SJCRH30 (cell line): ENCODE data around the gene MSANTD3. TPM values are rescaled to one million over a fixed set of nuclear protein-coding genes. Genes with fewer than 3 reads are reported as not detected.

Source experiments
- DNase-seq, 2 experiments: peaks; one replicate each; pipeline ENCODE4 v3.0.0-alpha.2; 2015 to 2020
- H3K27ac ChIP-seq: fragments of 250-450 bp; sonication (Bioruptor Pico); 2 replicates; pipeline ENCODE4 v1.5.1; 2020; ENCODE audit warnings: mild to moderate bottlenecking, moderate library complexity
- H3K27me3 ChIP-seq: fragments of 250-450 bp; sonication (Bioruptor Pico); 2 replicates; pipeline ENCODE4 v1.5.1; 2020; ENCODE audit warnings: mild to moderate bottlenecking, moderate library complexity
- H3K36me3 ChIP-seq: fragments of 250-450 bp; sonication (Bioruptor Pico); 2 replicates; pipeline ENCODE4 v1.5.1; 2020; ENCODE audit warnings: mild to moderate bottlenecking, moderate library complexity
- H3K4me1 ChIP-seq: fragments of 250-450 bp; sonication (Bioruptor Pico); 2 replicates; pipeline ENCODE4 v1.5.1; 2020; ENCODE audit warnings: mild to moderate bottlenecking, moderate library complexity
- H3K4me3 ChIP-seq: fragments of 250-450 bp; sonication (Bioruptor Pico); 2 replicates; pipeline ENCODE4 v1.5.1; 2020; ENCODE audit warnings: mild to moderate bottlenecking, moderate library complexity
- H3K9me3 ChIP-seq: fragments of 250-450 bp; sonication (Bioruptor Pico); replicated peaks from 2 replicates; pipeline ENCODE4 v1.5.1; 2020; ENCODE audit warnings: mild to moderate bottlenecking, moderate library complexity
- total RNA-seq: library from RNA; depleted of rRNA; stranded (reverse); fragments of >200 nt; shearing (Covaris generic); gene quantifications from 2 replicates; pipeline ENCODE4 v1.2.3, GENCODE V29; 2014

MSANTD3 gene
- total RNA-seq, 1 experiment from 2014 or later = 63.9 TPM

DNA sequence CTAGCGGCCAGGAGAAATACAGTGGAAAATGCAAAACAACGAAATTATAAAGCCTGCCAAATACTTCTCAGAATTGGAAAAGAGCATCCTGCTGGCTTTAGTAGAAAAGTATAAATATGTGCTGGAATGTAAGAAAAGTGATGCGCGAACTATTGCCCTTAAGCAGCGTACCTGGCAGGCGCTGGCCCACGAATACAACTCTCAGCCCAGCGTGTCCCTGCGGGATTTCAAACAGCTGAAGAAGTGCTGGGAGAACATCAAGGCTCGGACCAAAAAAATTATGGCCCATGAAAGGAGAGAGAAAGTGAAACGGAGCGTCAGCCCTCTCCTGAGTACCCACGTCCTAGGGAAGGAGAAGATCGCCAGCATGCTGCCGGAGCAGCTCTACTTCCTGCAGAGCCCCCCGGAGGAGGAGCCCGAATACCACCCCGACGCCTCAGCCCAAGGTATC lies 15.0 kb downstream of the MSANTD3 start:
- no peaks in the 10 kb centered on the region for H3K27me3 ChIP-seq
- no peak overlapping the region for H3K27ac ChIP-seq
- no peaks in the 10 kb centered on the region for H3K9me3 ChIP-seq
- H3K4me3 ChIP-seq = no peak overlapping the region
- peaks cover 7% of the 10 kb centered on the region for H3K4me1 ChIP-seq
- peaks cover 41% of the 10 kb centered on the region for H3K36me3 ChIP-seq
- DNase-seq = no peak

- peaks cover 7% of the 10 kb centered on the region for H3K4me1 ChIP-seq
- H3K4me3 ChIP-seq = no peak overlapping the region
- peaks cover 53% of the 10 kb centered on the region for H3K36me3 ChIP-seq
- no peak overlapping the region for H3K27ac ChIP-seq
- no peak for DNase-seq
- H3K9me3 ChIP-seq = no peaks in the 10 kb centered on the region
- no peaks in the 10 kb centered on the region for H3K27me3 ChIP-seq
Measured at GRCh38 chr9:100443781-100444768, 17.1 kb downstream of the MSANTD3 start.

- peaks cover under 1% of the 10 kb centered on the region; the same call in 1 of the 2 replicates for H3K4me1 ChIP-seq
- H3K4me3 ChIP-seq = no peak overlapping the region
- H3K27ac ChIP-seq = no peak overlapping the region
- no peak for DNase-seq
- H3K9me3 ChIP-seq = no peaks in the 10 kb centered on the region
- peaks cover 60% of the 10 kb centered on the region for H3K36me3 ChIP-seq
- no peaks in the 10 kb centered on the region for H3K27me3 ChIP-seq
Measured at GRCh38 chr9:100445161-100445902, 18.4 kb downstream of the MSANTD3 start.

DNA sequence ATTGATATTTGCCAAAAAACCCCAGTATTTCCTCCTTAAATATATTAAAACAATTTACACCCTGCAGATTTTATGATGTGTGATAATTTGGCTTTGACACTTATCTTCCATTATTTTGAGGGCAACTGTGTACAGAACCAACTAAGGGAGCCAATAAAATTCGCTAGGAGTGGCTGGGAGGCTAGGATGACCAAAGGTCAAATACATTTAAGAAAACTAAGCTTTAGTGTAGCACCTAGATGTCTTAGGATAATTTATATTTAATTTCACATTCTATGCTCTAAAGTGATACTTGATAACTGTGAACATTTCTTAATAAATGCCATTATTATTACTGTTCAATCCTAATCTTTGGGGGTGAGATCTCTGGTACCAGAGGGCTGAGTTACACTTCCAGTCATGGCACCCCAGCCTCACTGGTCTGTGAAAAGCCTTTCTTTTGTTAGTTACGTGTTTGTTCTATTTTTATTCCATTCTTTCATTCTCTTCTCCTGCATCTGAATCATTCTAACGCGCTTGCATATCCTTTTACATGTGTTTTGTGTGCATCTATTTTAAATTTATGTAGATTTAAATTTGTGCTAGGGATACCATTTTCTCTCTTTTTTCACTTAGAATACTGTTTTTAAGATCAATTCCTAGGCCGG lies 19.1 kb downstream of the MSANTD3 start:
- no peaks in the 10 kb centered on the region for H3K4me1 ChIP-seq
- H3K27me3 ChIP-seq = no peaks in the 10 kb centered on the region
- H3K36me3 ChIP-seq = peaks cover 60% of the 10 kb centered on the region
- H3K9me3 ChIP-seq = no peaks in the 10 kb centered on the region
- no peak overlapping the region for H3K27ac ChIP-seq
- H3K4me3 ChIP-seq = no peak overlapping the region
- DNase-seq = no peak

GRCh38 chr9:100447041-100447440 lies 20.1 kb downstream of the MSANTD3 start:
- no peak overlapping the region for H3K4me3 ChIP-seq
- no peak overlapping the region for H3K27ac ChIP-seq
- peaks cover 66% of the 10 kb centered on the region for H3K36me3 ChIP-seq
- no peak for DNase-seq
- no peaks in the 10 kb centered on the region for H3K4me1 ChIP-seq
- H3K9me3 ChIP-seq = no peaks in the 10 kb centered on the region
- no peaks in the 10 kb centered on the region for H3K27me3 ChIP-seq

- peaks cover 68% of the 10 kb centered on the region for H3K36me3 ChIP-seq
Measured at GRCh38 chr9:100448266-100448665, 21.3 kb downstream of the MSANTD3 start.

DNA sequence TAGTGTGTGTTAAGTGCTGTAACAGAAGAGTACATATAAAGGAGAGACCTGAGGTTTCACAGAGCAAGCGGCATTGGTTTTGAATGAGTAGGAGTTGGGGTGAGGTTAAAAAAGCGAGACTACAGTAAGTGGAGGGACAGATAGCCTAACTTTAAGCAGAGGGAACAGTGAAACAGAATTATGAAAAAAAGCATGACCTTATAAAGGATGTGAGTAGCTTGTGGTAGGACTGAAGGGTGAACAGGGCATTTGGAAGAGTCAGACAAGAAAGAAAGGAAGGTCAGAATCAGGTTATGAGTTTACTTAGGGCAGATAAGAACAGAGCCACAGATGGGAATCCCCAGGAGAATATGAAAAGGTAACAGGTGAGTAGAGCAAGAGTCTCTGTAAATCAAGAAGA lies 22.5 kb downstream of the MSANTD3 start:
- no peak for DNase-seq
- Histone ChIP-seq H3K4me1 (no peaks in the 10 kb centered on the region), H3K4me3 (no peak overlapping the region), H3K36me3 (peaks cover 67% of the 10 kb centered on the region), H3K27ac (no peak overlapping the region), H3K9me3 (peaks cover 6% of the 10 kb centered on the region; the same call in 1 of the 2 replicates), H3K27me3 (no peaks in the 10 kb centered on the region)

More at GRCh38 chr9:100448266-100448665, 21.3 kb downstream of the MSANTD3 start:
- H3K4me1 ChIP-seq = no peaks in the 10 kb centered on the region
- no peak overlapping the region for H3K4me3 ChIP-seq
- no peak for DNase-seq
- no peak overlapping the region for H3K27ac ChIP-seq
- H3K27me3 ChIP-seq = no peaks in the 10 kb centered on the region
- H3K9me3 ChIP-seq = peaks cover 6% of the 10 kb centered on the region; the same call in 1 of the 2 replicates

DNA sequence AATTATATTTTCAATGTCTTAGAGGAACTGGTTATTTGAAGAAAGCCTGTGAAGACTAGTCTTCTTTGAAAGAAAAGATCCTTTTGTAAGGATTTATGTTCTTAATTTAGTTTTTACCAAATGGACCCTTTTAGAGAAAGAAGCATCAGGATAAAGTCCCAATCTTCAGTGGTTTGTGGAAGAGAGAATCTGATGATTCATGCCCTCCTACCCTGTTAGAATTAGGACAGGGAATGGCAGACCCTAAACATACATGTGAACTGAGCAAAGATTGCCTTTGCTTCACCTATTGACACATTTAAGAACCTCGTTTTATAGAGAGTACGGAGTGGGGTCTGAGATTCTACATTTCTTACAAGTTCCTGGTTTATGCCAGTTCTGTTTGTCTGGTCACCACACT lies 26.0 kb downstream of the MSANTD3 start:
- Histone ChIP-seq H3K36me3 (peaks cover 43% of the 10 kb centered on the region), H3K27me3 (no peaks in the 10 kb centered on the region), H3K4me1 (no peaks in the 10 kb centered on the region), H3K4me3 (no peak overlapping the region), H3K9me3 (peaks cover 6% of the 10 kb centered on the region; the same call in 1 of the 2 replicates), H3K27ac (no peak overlapping the region)
- DNase-seq = no peak

GRCh38 chr9:100455470-100455869 lies 28.5 kb downstream of the MSANTD3 start:
- Histone ChIP-seq H3K27me3 (no peaks in the 10 kb centered on the region), H3K9me3 (peaks cover 6% of the 10 kb centered on the region), H3K36me3 (peaks cover 32% of the 10 kb centered on the region), H3K4me1 (no peaks in the 10 kb centered on the region), H3K4me3 (no peak overlapping the region), H3K27ac (no peak overlapping the region)
- no peak for DNase-seq

DNA sequence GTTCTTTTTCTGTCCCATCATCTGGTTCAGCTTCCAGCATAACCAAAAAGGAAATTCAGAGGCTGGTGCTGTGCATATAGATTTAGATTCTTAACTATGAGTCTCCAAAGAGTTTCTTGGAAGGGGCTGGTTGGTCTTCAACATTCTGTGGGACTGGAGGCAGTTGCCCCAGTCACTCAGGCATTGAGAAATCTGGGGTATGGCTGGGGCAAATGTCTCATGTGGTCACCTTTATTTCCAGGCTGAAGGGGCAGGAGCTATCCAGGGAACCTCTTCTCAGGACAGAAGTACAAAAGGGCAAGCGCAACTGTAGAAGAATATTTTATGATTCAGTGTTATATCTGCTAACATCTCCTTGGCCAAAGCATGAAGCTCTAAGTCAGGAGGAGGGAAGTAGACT lies 30.6 kb downstream of the MSANTD3 start:
- H3K27me3 ChIP-seq = no peaks in the 10 kb centered on the region
- H3K4me1 ChIP-seq = no peaks in the 10 kb centered on the region
- peaks cover 6% of the 10 kb centered on the region for H3K9me3 ChIP-seq
- no peak for DNase-seq
- H3K27ac ChIP-seq = no peak overlapping the region
- H3K4me3 ChIP-seq = no peak overlapping the region
- peaks cover 21% of the 10 kb centered on the region for H3K36me3 ChIP-seq

GRCh38 chr9:100459963-100460362 lies 33.0 kb downstream of the MSANTD3 start:
- peaks cover 3% of the 10 kb centered on the region; the same call in 1 of the 2 replicates for H3K36me3 ChIP-seq
- no peaks in the 10 kb centered on the region for H3K4me1 ChIP-seq
- H3K27me3 ChIP-seq = no peaks in the 10 kb centered on the region
- H3K9me3 ChIP-seq = no peaks in the 10 kb centered on the region; the same call in 1 of the 2 replicates
- H3K4me3 ChIP-seq = no peak overlapping the region
- H3K27ac ChIP-seq = no peak overlapping the region
- no peak for DNase-seq

DNA sequence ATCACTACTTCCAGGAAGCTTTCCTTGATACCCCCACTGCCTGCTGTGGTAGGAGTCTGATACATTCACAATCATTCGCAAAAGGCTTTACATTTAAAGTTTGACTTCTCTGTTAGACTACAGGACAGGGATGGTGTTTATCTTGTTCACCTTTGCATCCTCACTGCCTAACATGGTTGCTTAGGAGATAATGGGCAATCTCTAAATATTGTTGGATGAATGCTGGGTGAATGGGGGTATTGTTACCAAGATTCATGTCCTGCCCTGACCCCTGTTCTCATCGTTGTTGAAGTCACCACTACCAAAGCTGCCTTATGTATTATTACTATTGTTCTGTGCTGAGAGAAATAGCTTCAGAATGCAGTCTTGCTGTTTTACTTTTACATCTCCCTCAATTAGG lies 38.3 kb downstream of the MSANTD3 start:
- Histone ChIP-seq H3K4me1 (no peaks in the 10 kb centered on the region), H3K4me3 (no peak overlapping the region), H3K27ac (no peak overlapping the region), H3K9me3 (no peaks in the 10 kb centered on the region), H3K36me3 (no peaks in the 10 kb centered on the region), H3K27me3 (no peaks in the 10 kb centered on the region)
- DNase-seq = no peak

DNA sequence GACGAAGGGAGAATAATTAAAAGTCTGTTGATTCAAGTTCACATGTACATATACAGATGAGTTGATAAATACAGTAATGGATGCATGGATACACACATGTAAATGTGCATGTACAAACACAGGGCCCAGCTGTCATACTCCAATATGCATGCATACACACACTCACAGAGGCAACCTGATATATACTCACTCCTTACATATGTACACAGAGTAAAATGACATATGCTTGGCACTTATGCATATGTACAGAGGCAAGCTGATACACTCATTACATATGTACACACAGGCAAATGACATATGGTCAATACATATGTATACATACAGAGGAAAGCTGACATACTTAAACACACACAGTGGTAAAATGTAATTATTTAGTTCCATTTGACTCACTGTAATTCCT lies 38.8 kb downstream of the MSANTD3 start:
- Histone ChIP-seq H3K36me3 (no peaks in the 10 kb centered on the region), H3K4me3 (no peak overlapping the region), H3K27me3 (no peaks in the 10 kb centered on the region), H3K27ac (no peak overlapping the region), H3K4me1 (no peaks in the 10 kb centered on the region), H3K9me3 (no peaks in the 10 kb centered on the region)
- DNase-seq = no peak

DNA sequence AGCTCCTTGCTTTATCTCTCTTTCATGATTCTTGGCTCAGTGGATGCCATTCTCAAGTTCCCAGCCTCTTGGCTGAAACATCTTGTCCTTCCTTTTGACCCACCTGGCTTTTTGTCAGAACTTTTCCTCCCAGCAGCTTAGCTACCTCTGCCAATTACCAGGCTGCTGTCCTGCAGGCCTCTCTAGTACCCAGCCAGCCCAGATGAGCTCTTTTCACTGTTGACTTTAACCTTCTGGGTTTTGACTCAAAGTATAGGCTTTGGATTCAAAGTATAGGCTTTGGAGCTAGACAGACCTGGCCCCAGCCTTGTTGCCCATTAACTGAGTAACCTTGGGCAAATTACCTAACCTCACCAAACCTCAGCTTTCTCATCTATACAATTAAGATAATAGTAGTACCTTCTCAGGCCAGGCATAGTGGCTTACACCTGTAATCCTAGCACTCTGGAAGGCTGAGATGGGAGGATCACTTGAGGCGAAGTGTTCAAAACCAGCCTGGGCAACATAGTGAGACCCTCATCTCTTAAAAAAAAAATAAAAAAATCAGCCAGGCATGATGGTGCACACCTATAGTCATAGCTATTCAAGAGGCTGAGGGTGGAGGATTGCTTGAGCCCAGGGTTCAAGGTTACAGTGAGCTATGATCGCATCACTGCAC lies 39.4 kb downstream of the MSANTD3 start:
- H3K27ac ChIP-seq = no peak overlapping the region
- H3K4me1 ChIP-seq = no peaks in the 10 kb centered on the region
- no peaks in the 10 kb centered on the region for H3K36me3 ChIP-seq
- no peak for DNase-seq
- H3K27me3 ChIP-seq = no peaks in the 10 kb centered on the region
- H3K4me3 ChIP-seq = no peak overlapping the region
- no peaks in the 10 kb centered on the region for H3K9me3 ChIP-seq
